Cardiac muscle cell (in vitro differentiated cells and primary cell): ENCODE data around the gene NTMT1. TPM values are rescaled to one million over a fixed set of nuclear protein-coding genes. Genes with fewer than 3 reads are reported as not detected.
"Not testable (repeated sequence)": the region's sequence is repeated elsewhere in the genome, so short reads cannot be mapped to it uniquely, and the experiment has no call there.

Source experiments
- DNase-seq, 2 donors: peaks; one replicate each; pipeline versions ENCODE4 v3.0.0 to v3.0.0-alpha.2; 2010 to 2017; ENCODE audit warnings: low read depth in 1 of 2, low spot score in 1 of 2
- H3K27ac ChIP-seq: fragments of 200-600 bp; sonication (generic); 2 replicates; pipeline ENCODE4 v1.5.1; 2016
- H3K27me3 ChIP-seq: fragments of 200-600 bp; sonication (generic); 2 replicates; pipeline ENCODE4 v1.6.0; 2016; ENCODE audit warnings: control low read depth
- H3K36me3 ChIP-seq: fragments of 200-600 bp; sonication (generic); 2 replicates; pipeline ENCODE4 v1.5.1; 2016; ENCODE audit warnings: control low read depth
- H3K4me1 ChIP-seq: fragments of 200-600 bp; sonication (generic); 2 replicates; pipeline ENCODE4 v1.8.1; 2017; ENCODE audit warnings: low read depth, mild to moderate bottlenecking, mixed run types
- H3K4me3 ChIP-seq: fragments of 200-600 bp; sonication (generic); 2 replicates; pipeline ENCODE4 v1.5.1; 2016; ENCODE audit warnings: mild to moderate bottlenecking
- H3K9me3 ChIP-seq: fragments of 200-600 bp; sonication (generic); 2 replicates; pipeline ENCODE4 v1.5.1; 2017; ENCODE audit warnings: low read depth, mild to moderate bottlenecking, control low read depth
- CTCF ChIP-seq: IDR thresholded peaks from 2 replicates; pipeline ENCODE4 v1.5.1; 2012; ENCODE audit warnings: low read depth, mild to moderate bottlenecking, low read length
- polyA plus RNA-seq: library from polyadenylated mRNA; unstranded; fragments of >200 nt; fragmentation: Nextera tagmentation; extraction: Ambion mirVana; gene quantifications from 2 replicates; pipeline ENCODE4 v1.2.1, GENCODE V29; 2016
- total RNA-seq: library from RNA; depleted of rRNA; stranded (reverse); fragments of >200 nt; gene quantifications from 2 replicates; pipeline ENCODE4 v1.2.3, GENCODE V29; 2016

NTMT1 gene
- total and polyA plus RNA-seq, 2 experiments from 2014 or later, result 35.2 to 77.6 TPM

GRCh38 chr9:129654554-129655040, 28.6 kb downstream of the NTMT1 start:
- no peak for TF ChIP-seq CTCF
- Histone ChIP-seq H3K36me3 (no peaks in the 10 kb centered on the region), H3K27ac (no peak overlapping the region), H3K9me3 (no peaks in the 10 kb centered on the region), H3K4me3 (no peak overlapping the region), H3K4me1 (peaks cover 5% of the 10 kb centered on the region), H3K27me3 (no peaks in the 10 kb centered on the region)
- DNase-seq, result no peak

- no peak overlapping the region for H3K27ac ChIP-seq
- no peak for DNase-seq
- TF ChIP-seq CTCF, result no peak
- no peak overlapping the region for H3K4me3 ChIP-seq
- H3K27me3 ChIP-seq, result no peaks in the 10 kb centered on the region
- no peaks in the 10 kb centered on the region for H3K36me3 ChIP-seq
- peaks cover 5% of the 10 kb centered on the region for H3K4me1 ChIP-seq
- H3K9me3 ChIP-seq, result no peaks in the 10 kb centered on the region
Measured at GRCh38 chr9:129655154-129655553, 29.2 kb downstream of the NTMT1 start.

- H3K4me3 ChIP-seq, result no peak overlapping the region
- peaks cover 5% of the 10 kb centered on the region for H3K4me1 ChIP-seq
- H3K27me3 ChIP-seq, result no peaks in the 10 kb centered on the region
- no peak for DNase-seq
- H3K27ac ChIP-seq, result no peak overlapping the region
- no peak for TF ChIP-seq CTCF
- no peaks in the 10 kb centered on the region for H3K9me3 ChIP-seq
- H3K36me3 ChIP-seq, result no peaks in the 10 kb centered on the region
Measured at GRCh38 chr9:129655696-129656095, 29.7 kb downstream of the NTMT1 start.

- no peak for TF ChIP-seq CTCF
- Histone ChIP-seq H3K27ac (no peak overlapping the region), H3K4me1 (peaks cover 5% of the 10 kb centered on the region), H3K27me3 (no peaks in the 10 kb centered on the region), H3K36me3 (no peaks in the 10 kb centered on the region), H3K9me3 (no peaks in the 10 kb centered on the region), H3K4me3 (no peak overlapping the region)
- no peak for DNase-seq
Measured at GRCh38 chr9:129656795-129657390, 30.9 kb downstream of the NTMT1 start.

GRCh38 chr9:129661029-129661428, 35.1 kb downstream of the NTMT1 start:
- TF ChIP-seq CTCF, result no peak
- DNase-seq, result no peak
- H3K27ac ChIP-seq, result no peak overlapping the region
- H3K4me3 ChIP-seq, result no peak overlapping the region
- H3K9me3 ChIP-seq, result no peaks in the 10 kb centered on the region
- no peaks in the 10 kb centered on the region for H3K4me1 ChIP-seq
- peaks cover 28% of the 10 kb centered on the region for H3K27me3 ChIP-seq
- no peaks in the 10 kb centered on the region for H3K36me3 ChIP-seq

- H3K9me3 ChIP-seq, H3K4me1 ChIP-seq, H3K36me3 ChIP-seq, H3K27ac ChIP-seq, DNase-seq, H3K4me3 ChIP-seq: not testable (repeated sequence)
- peaks cover 28% of the 10 kb centered on the region for H3K27me3 ChIP-seq
Measured at GRCh38 chr9:129662239-129662638, 36.3 kb downstream of the NTMT1 start.
